Measurements from ENCODE around the gene HMGN2. TPM values are rescaled to one million over a fixed set of nuclear protein-coding genes. Genes with fewer than 3 reads are reported as not detected.

HMGN2 gene
- polyA plus RNA-seq, 12 donors, result 542 to 2,322 (median 683) TPM

- no peak for DNase-seq
Observed at GRCh38 chr1:26522073-26522472, 49.8 kb downstream of the HMGN2 start.

GRCh38 chr1:26524181-26524580, 51.9 kb downstream of the HMGN2 start:
- no peak for DNase-seq

Other genes with a start within 250 kb of the HMGN2 start
- 10 to 100 TPM in 11 of 12 donors, not detected in 1; 21.0 to 34.8 (median 25.8) TPM for gene CEP85, start 238.2 kb upstream of the HMGN2 start, polyA plus RNA-seq (ENCODE audit: insufficient read length in 12 of 12)
- 100 to 1,000 TPM in 2 of 12 donors, 10 to 100 TPM in 9, not detected in 1; 44.0 to 158 (median 54.0) TPM for gene SH3BGRL3, start 192.4 kb upstream of the HMGN2 start, polyA plus RNA-seq (ENCODE audit: insufficient read length in 12 of 12)
- gene UBXN11, start 165.8 kb upstream of the HMGN2 start, polyA plus RNA-seq (ENCODE audit: insufficient read length in 12 of 12), result 10 to 100 TPM in 3 of 12 donors, 1 to 10 TPM in 8, not detected in 1; 5.3 to 20.5 (median 7.6) TPM
- gene CD52, start 154.5 kb upstream of the HMGN2 start, polyA plus RNA-seq (ENCODE audit: insufficient read length in 12 of 12), result 10 to 100 TPM in 1 of 12 donors, 1 to 10 TPM in 9, not detected in 2; 1.3 to 40.6 (median 2.1) TPM
- gene CRYBG2, start 118.3 kb upstream of the HMGN2 start, polyA plus RNA-seq (ENCODE audit: insufficient read length in 12 of 12), result 10 to 100 TPM in 1 of 12 donors, 1 to 10 TPM in 2, under 1 TPM in 1, not detected in 8; 0.28 to 10.2 (median 2.3) TPM
- under 1 TPM in 1 of 12 donors, not detected in 11; 0.48 TPM for gene ZNF683, start 99.7 kb upstream of the HMGN2 start, polyA plus RNA-seq (ENCODE audit: insufficient read length in 12 of 12)
- under 1 TPM in 2 of 12 donors, not detected in 10; 0.07 to 0.11 TPM for gene LIN28A, start 61.6 kb upstream of the HMGN2 start, polyA plus RNA-seq (ENCODE audit: insufficient read length in 12 of 12)
- gene DHDDS, start 40.1 kb upstream of the HMGN2 start, polyA plus RNA-seq (ENCODE audit: insufficient read length in 12 of 12), result 10 to 100 TPM in 11 of 12 donors, not detected in 1; 16.7 to 28.3 (median 20.4) TPM
- gene RPS6KA1, start 57.3 kb downstream of the HMGN2 start, polyA plus RNA-seq (ENCODE audit: insufficient read length in 12 of 12), result 10 to 100 TPM in 2 of 12 donors, 1 to 10 TPM in 9, not detected in 1; 4.2 to 31.6 (median 5.9) TPM
- gene ARID1A, start 223.6 kb downstream of the HMGN2 start, polyA plus RNA-seq (ENCODE audit: insufficient read length in 12 of 12), result 100 to 1,000 TPM in 1 of 12 donors, 10 to 100 TPM in 10, not detected in 1; 38.3 to 154 (median 45.2) TPM

All from muscle of arm (tissue), 12 donors.